Activated CD4-positive, alpha-beta T cell treated with anti-CD3 and anti-CD28 coated beads for 36 hours (primary cell): ENCODE measurements around the gene SLFN12L. TPM values are rescaled to one million over a fixed set of nuclear protein-coding genes. Genes with fewer than 3 reads are reported as not detected.
A peak's percentile ranks its signal among the peaks of the same experiment; 100 is the strongest.
"Not testable (repeated sequence)": the region's sequence is repeated elsewhere in the genome, so short reads cannot be mapped to it uniquely, and the experiment has no call there.

Experiments
- ATAC-seq: fragments of 200-7000 bp; cut with Tn5 transposase; one replicate; pipeline ENCODE4 v1.10.0; 2021; ENCODE audit warnings: mild to moderate bottlenecking, moderate library complexity
- CTCF ChIA-PET: fragments of 350-600 bp; sonication (Branson Sonifier 250); formaldehyde crosslinking; loops from one replicate; lab custom pipeline; 2021; ENCODE audit warnings: antibody characterized with exemption; lab: Charles Lee
- POLR2A ChIA-PET: fragments of 350-600 bp; sonication (Branson Sonifier 250); formaldehyde crosslinking; loops from one replicate; lab custom pipeline; 2021; ENCODE audit warnings: antibody characterized with exemption, inconsistent platforms; lab: Charles Lee
- DNase-seq: peaks from one replicate; pipeline ENCODE4 v3.0.0-alpha.2; 2020
- H3K27ac Mint-ChIP-seq: one replicate; pipeline ENCODE4 v1.8.0; 2021; ENCODE audit warnings: mixed read lengths
- H3K27me3 Mint-ChIP-seq: one replicate; pipeline ENCODE4 v1.8.0; 2021; ENCODE audit warnings: mixed read lengths
- H3K36me3 Mint-ChIP-seq: one replicate; pipeline ENCODE4 v1.8.0; 2021; ENCODE audit warnings: low read depth, mixed read lengths
- H3K4me1 Mint-ChIP-seq: one replicate; pipeline ENCODE4 v1.8.0; 2021; ENCODE audit warnings: mixed read lengths
- H3K4me3 Mint-ChIP-seq: one replicate; pipeline ENCODE4 v1.8.0; 2021; ENCODE audit warnings: mild to moderate bottlenecking, moderate library complexity, mixed read lengths
- H3K9me3 Mint-ChIP-seq: one replicate; pipeline ENCODE4 v1.8.0; 2021; ENCODE audit warnings: low read depth, mixed read lengths
- intact Hi-C, 2 experiments: fragments of 100-400 bp; cut with DNase I in 1 of 2; cut with micrococcal nuclease in 1 of 2; formaldehyde crosslinking; loops; one replicate each; pipeline versions ENCODE4 v1.14.2 to v1.15.1; 2022 to 2024; cut with DNase I, micrococcal nuclease
- total RNA-seq, 2 experiments: library from RNA; stranded (reverse); gene quantifications; one replicate each; pipeline ENCODE4 v1.2.3, GENCODE V29; 2021

Gene SLFN12L
- total RNA-seq, 2 experiments from 2014 or later: 23.3 to 23.7 TPM

- H3K27me3 Mint-ChIP-seq: no peaks in the 10 kb centered on the region
- H3K4me1 Mint-ChIP-seq: peaks cover 25% of the 10 kb centered on the region
- ChIA-PET POLR2A (no interaction called here), CTCF (interaction anchor here (0.6 to 1.6 kb wide), 4 partner anchors 9 to 626 kb away, joined by 3 to 5 read pairs (median 4); no protein-coding TSS in a partner anchor)
- H3K9me3 Mint-ChIP-seq: no peaks in the 10 kb centered on the region
- no peak for ATAC-seq
- intact Hi-C loops: loop anchor here in 1 of 2 experiments (5.0 kb wide), 1 partner anchor 605 kb away; the partner anchor contains the start of genes CCT6B and ZNF830
- H3K27ac Mint-ChIP-seq: peak overlapping the region; percentile 62
- no peak for DNase-seq
- peaks cover 16% of the 10 kb centered on the region for H3K36me3 Mint-ChIP-seq
- peak overlapping the region; percentile 95 for H3K4me3 Mint-ChIP-seq
Measured at GRCh38 chr17:35566968-35567367, 29.5 kb upstream of the SLFN12L start.

- intact Hi-C loops, H3K36me3 Mint-ChIP-seq, DNase-seq, H3K4me3 Mint-ChIP-seq, H3K9me3 Mint-ChIP-seq, ATAC-seq, H3K27me3 Mint-ChIP-seq, H3K27ac Mint-ChIP-seq: not testable (repeated sequence)
- ChIA-PET CTCF (interaction anchor here (0.7 kb wide), 1 partner anchor 395 kb away, joined by 3 read pairs; no protein-coding TSS in a partner anchor), POLR2A (interaction anchor here (0.6 kb wide), 1 partner anchor 170 kb away, joined by 7 read pairs; no protein-coding TSS in a partner anchor)
- peaks cover 10% of the 10 kb centered on the region for H3K4me1 Mint-ChIP-seq
Measured at GRCh38 chr17:35563181-35563580, 25.7 kb upstream of the SLFN12L start.

GRCh38 chr17:35560703-35561102, 23.2 kb upstream of the SLFN12L start, which contains the start of gene SLFN14:
Gene SLFN14, minus strand, starts transcription at chr17:35560819. Its CDS starts 2,757 bp downstream, at chr17:35558062.
- intact Hi-C loops: no loop called here
- Mint-ChIP-seq H3K36me3 (no peaks in the 10 kb centered on the region), H3K27me3 (peaks cover 8% of the 10 kb centered on the region), H3K4me3 (no peak within 1 kb of the TSS), H3K27ac (no peak within 1 kb of the TSS), H3K9me3 (no peaks in the 10 kb centered on the region), H3K4me1 (peaks cover 4% of the 10 kb centered on the region)
- ATAC-seq: peak; percentile 51
- peak; percentile 20 for DNase-seq
- POLR2A ChIA-PET: no interaction called here
- CTCF ChIA-PET: interaction anchor here (0.6 kb wide), 1 partner anchor 23 kb away, joined by 3 read pairs; the partner anchor contains the start of gene SLFN12L

- Mint-ChIP-seq H3K27me3 (peaks cover 8% of the 10 kb centered on the region), H3K9me3 (no peaks in the 10 kb centered on the region), H3K4me1 (peaks cover 4% of the 10 kb centered on the region), H3K27ac (no peak overlapping the region), H3K36me3 (no peaks in the 10 kb centered on the region), H3K4me3 (no peak overlapping the region)
- no peak for DNase-seq
- ChIA-PET CTCF (interaction anchor here (0.7 kb wide), 1 partner anchor 19 kb away, joined by 3 read pairs; the partner anchor contains the start of gene PEX12), POLR2A (no interaction called here)
- ATAC-seq: no peak
- intact Hi-C loops: no loop called here
Measured at GRCh38 chr17:35559495-35560210, 22.2 kb upstream of the SLFN12L start.

- POLR2A ChIA-PET: no interaction called here
- H3K4me1 Mint-ChIP-seq: peaks cover 4% of the 10 kb centered on the region
- intact Hi-C loops: loop anchor here in 1 of 2 experiments (2.0 kb wide), 1 partner anchor 189 kb away; no protein-coding TSS in a partner anchor
- H3K27me3 Mint-ChIP-seq: peaks cover 8% of the 10 kb centered on the region
- H3K9me3 Mint-ChIP-seq: no peaks in the 10 kb centered on the region
- H3K36me3 Mint-ChIP-seq: no peaks in the 10 kb centered on the region
- no peak overlapping the region for H3K27ac Mint-ChIP-seq
- CTCF ChIA-PET: interaction anchor here (0.7 to 0.9 kb wide), 2 partner anchors 10 to 207 kb away, joined by 3 to 4 read pairs; no protein-coding TSS in a partner anchor
- ATAC-seq: no peak
- DNase-seq: no peak
- H3K4me3 Mint-ChIP-seq: no peak overlapping the region
Measured at GRCh38 chr17:35557353-35557752, 19.9 kb upstream of the SLFN12L start.

- Mint-ChIP-seq H3K4me1 (peaks cover 1% of the 10 kb centered on the region), H3K9me3 (no peaks in the 10 kb centered on the region), H3K4me3 (no peak overlapping the region), H3K27ac (no peak overlapping the region), H3K27me3 (peaks cover 8% of the 10 kb centered on the region), H3K36me3 (no peaks in the 10 kb centered on the region)
- intact Hi-C loops: loop anchor here in 1 of 2 experiments (2.0 kb wide), 1 partner anchor 191 kb away; no protein-coding TSS in a partner anchor
- CTCF ChIA-PET: interaction anchor here (1.2 to 1.3 kb wide), 3 partner anchors 13 to 395 kb away, joined by 3 to 4 read pairs (median 3); no protein-coding TSS in a partner anchor
- ATAC-seq: no peak
- DNase-seq: no peak
- POLR2A ChIA-PET: no interaction called here
Measured at GRCh38 chr17:35555691-35556090, 18.2 kb upstream of the SLFN12L start.

- H3K36me3 Mint-ChIP-seq: no peaks in the 10 kb centered on the region
- ChIA-PET POLR2A (interaction anchor here (0.6 to 0.9 kb wide), 3 partner anchors 24 to 288 kb away, joined by 3 to 4 read pairs (median 3); partner anchors contain the start of gene PEX12), CTCF (interaction anchor here (1.2 to 1.7 kb wide), 5 partner anchors 14 to 34 kb away, joined by 3 to 5 read pairs (median 3); partner anchors contain the start of gene PEX12)
- no peaks in the 10 kb centered on the region for H3K9me3 Mint-ChIP-seq
- no peaks in the 10 kb centered on the region for H3K4me1 Mint-ChIP-seq
- DNase-seq (peak; percentile 45), ATAC-seq (peak; percentile 98)
- intact Hi-C loops: no loop called here
- no peak overlapping the region for H3K4me3 Mint-ChIP-seq
- no peak overlapping the region for H3K27ac Mint-ChIP-seq
- H3K27me3 Mint-ChIP-seq: peaks cover 5% of the 10 kb centered on the region
Measured at GRCh38 chr17:35554668-35555067, 17.2 kb upstream of the SLFN12L start.

GRCh38 chr17:35553310-35553709, 15.8 kb upstream of the SLFN12L start:
- POLR2A ChIA-PET: interaction anchor here (0.7 kb wide), 1 partner anchor 59 kb away, joined by 4 read pairs; no protein-coding TSS in a partner anchor
- no peaks in the 10 kb centered on the region for H3K9me3 Mint-ChIP-seq
- CTCF ChIA-PET: interaction anchor here (1.2 to 1.7 kb wide), 3 partner anchors 23 to 194 kb away, joined by 3 to 5 read pairs (median 4); partner anchors contain the start of gene PEX12
- no peak overlapping the region for H3K27ac Mint-ChIP-seq
- intact Hi-C loops: no loop called here
- no peaks in the 10 kb centered on the region for H3K36me3 Mint-ChIP-seq
- H3K27me3 Mint-ChIP-seq: peaks cover 2% of the 10 kb centered on the region
- no peak for ATAC-seq
- H3K4me1 Mint-ChIP-seq: peaks cover 5% of the 10 kb centered on the region
- no peak overlapping the region for H3K4me3 Mint-ChIP-seq
- no peak for DNase-seq

GRCh38 chr17:35548978-35549377, 11.5 kb upstream of the SLFN12L start:
- Mint-ChIP-seq H3K36me3 (no peaks in the 10 kb centered on the region), H3K27me3 (no peaks in the 10 kb centered on the region), H3K27ac (no peak overlapping the region), H3K4me1 (peaks cover 22% of the 10 kb centered on the region), H3K4me3 (no peak overlapping the region), H3K9me3 (no peaks in the 10 kb centered on the region)
- peak; percentile 64 for ATAC-seq
- DNase-seq: no peak
- ChIA-PET CTCF (interaction anchor here (1.4 kb wide), 1 partner anchor 15 kb away, joined by 4 read pairs; no protein-coding TSS in a partner anchor), POLR2A (no interaction called here)
- intact Hi-C loops: no loop called here

- peaks cover 27% of the 10 kb centered on the region for H3K4me1 Mint-ChIP-seq
- ATAC-seq (no peak), DNase-seq (no peak)
- no peaks in the 10 kb centered on the region for H3K9me3 Mint-ChIP-seq
- CTCF ChIA-PET: interaction anchor here (1.0 kb wide), 1 partner anchor 9 kb away, joined by 3 read pairs; no protein-coding TSS in a partner anchor
- H3K27ac Mint-ChIP-seq: no peak overlapping the region
- POLR2A ChIA-PET: no interaction called here
- H3K27me3 Mint-ChIP-seq: no peaks in the 10 kb centered on the region
- intact Hi-C loops: no loop called here
- H3K36me3 Mint-ChIP-seq: no peaks in the 10 kb centered on the region
- no peak overlapping the region for H3K4me3 Mint-ChIP-seq
Measured at GRCh38 chr17:35548208-35548810, 10.8 kb upstream of the SLFN12L start.

- CTCF ChIA-PET: no interaction called here
- no peaks in the 10 kb centered on the region for H3K9me3 Mint-ChIP-seq
- H3K36me3 Mint-ChIP-seq: no peaks in the 10 kb centered on the region
- H3K27ac Mint-ChIP-seq: no peak overlapping the region
- intact Hi-C loops: no loop called here
- POLR2A ChIA-PET: no interaction called here
- H3K4me3 Mint-ChIP-seq: no peak overlapping the region
- no peaks in the 10 kb centered on the region for H3K27me3 Mint-ChIP-seq
- DNase-seq (no peak), ATAC-seq (peak; percentile 39)
- H3K4me1 Mint-ChIP-seq: peaks cover 27% of the 10 kb centered on the region
Measured at GRCh38 chr17:35546487-35546886, 9.0 kb upstream of the SLFN12L start.
